Vagina (tissue), 2 donors: Measurements from ENCODE around the gene TTC28. TPM values are rescaled to one million over a fixed set of nuclear protein-coding genes. Genes with fewer than 3 reads are reported as not detected.

Source experiments
- DNase-seq, 2 donors: peaks; one replicate each; pipeline ENCODE4 v3.0.0-alpha.2; 2017; ENCODE audit errors: extremely low spot score in 2 of 2
- H3K27ac ChIP-seq: fragments of 200-600 bp; sonication (generic); one replicate; pipeline ENCODE4 v1.5.1; 2019
- H3K27me3 ChIP-seq: fragments of 200-600 bp; sonication (generic); one replicate; pipeline ENCODE4 v1.5.1; 2019
- H3K36me3 ChIP-seq, 2 donors: fragments of 200-600 bp; sonication (generic); one replicate each; pipeline ENCODE4 v1.5.1; 2017 to 2019
- H3K4me1 ChIP-seq: fragments of 200-600 bp; sonication (generic); one replicate; pipeline ENCODE4 v1.5.1; 2019
- H3K4me3 ChIP-seq, 2 donors: fragments of 200-600 bp; sonication (generic); 1 replicate in 1 of 2; 2 replicates in 1 of 2; pipeline ENCODE4 v1.5.1; 2016 to 2019
- H3K9me3 ChIP-seq: fragments of 200-600 bp; sonication (generic); one replicate; pipeline ENCODE4 v1.5.1; 2019
- POLR2A ChIP-seq, 2 donors: fragments of 450-650 bp; IDR thresholded peaks; one replicate each; pipeline ENCODE4 v1.6.1; 2017; ENCODE audit warnings: antibody characterized with exemption in 2 of 2, mild to moderate bottlenecking in 2 of 2, moderate library complexity in 2 of 2
- POLR2AphosphoS5 ChIP-seq, 2 donors: sonication (generic); formaldehyde crosslinking; IDR thresholded peaks; one replicate each; pipeline ENCODE4 v1.9.0; 2017; ENCODE audit warnings: antibody characterized with exemption in 2 of 2, mild to moderate bottlenecking in 2 of 2, low read depth in 1 of 2; ENCODE audit not compliant: insufficient read depth in 1 of 2
- intact Hi-C: fragments of 100-400 bp; cut with DNase I; formaldehyde crosslinking; loops from one replicate; pipeline ENCODE4 v1.15.1; 2023
- total RNA-seq: library from RNA; depleted of rRNA; stranded (reverse); fragments of >200 nt; gene quantifications from one replicate; pipeline ENCODE4 v1.2.3, GENCODE V29; 2016
- TF ChIP-seq, protein P1 (sequence below), 3 experiments: fragments of 450-650 bp in 2 of 3; fragments of 200-600 bp in 1 of 3; sonication (generic) in 1 of 3; IDR thresholded peaks; one replicate each; pipeline ENCODE4 v1.5.1; 2017 to 2019; ENCODE audit warnings: antibody characterized with exemption in 3 of 3, mild to moderate bottlenecking in 2 of 3, moderate library complexity in 2 of 3

Gene TTC28
- total RNA-seq, 1 donor from 2014 or later: 41.7 TPM

GRCh38 chr22:28014211-28015045 lies 665.2 kb downstream of the TTC28 start:
- no peaks in the 10 kb centered on the region for H3K36me3 ChIP-seq
- no peak overlapping the region for H3K4me3 ChIP-seq
- no peaks in the 10 kb centered on the region for H3K9me3 ChIP-seq
- intact Hi-C loops: no loop called here
- no peak for DNase-seq
- no peaks in the 10 kb centered on the region for H3K27me3 ChIP-seq
- peaks cover 11% of the 10 kb centered on the region for H3K4me1 ChIP-seq
- H3K27ac ChIP-seq: no peak overlapping the region
- TF ChIP-seq POLR2A (IDR thresholded peaks at IDR 0.05) (no peak), POLR2AphosphoS5 (IDR thresholded peaks at IDR 0.05; ENCODE audit: insufficient read depth in 1 of 2, low read depth in 1 of 2) (no peak)
- TF ChIP-seq, protein P1, sequence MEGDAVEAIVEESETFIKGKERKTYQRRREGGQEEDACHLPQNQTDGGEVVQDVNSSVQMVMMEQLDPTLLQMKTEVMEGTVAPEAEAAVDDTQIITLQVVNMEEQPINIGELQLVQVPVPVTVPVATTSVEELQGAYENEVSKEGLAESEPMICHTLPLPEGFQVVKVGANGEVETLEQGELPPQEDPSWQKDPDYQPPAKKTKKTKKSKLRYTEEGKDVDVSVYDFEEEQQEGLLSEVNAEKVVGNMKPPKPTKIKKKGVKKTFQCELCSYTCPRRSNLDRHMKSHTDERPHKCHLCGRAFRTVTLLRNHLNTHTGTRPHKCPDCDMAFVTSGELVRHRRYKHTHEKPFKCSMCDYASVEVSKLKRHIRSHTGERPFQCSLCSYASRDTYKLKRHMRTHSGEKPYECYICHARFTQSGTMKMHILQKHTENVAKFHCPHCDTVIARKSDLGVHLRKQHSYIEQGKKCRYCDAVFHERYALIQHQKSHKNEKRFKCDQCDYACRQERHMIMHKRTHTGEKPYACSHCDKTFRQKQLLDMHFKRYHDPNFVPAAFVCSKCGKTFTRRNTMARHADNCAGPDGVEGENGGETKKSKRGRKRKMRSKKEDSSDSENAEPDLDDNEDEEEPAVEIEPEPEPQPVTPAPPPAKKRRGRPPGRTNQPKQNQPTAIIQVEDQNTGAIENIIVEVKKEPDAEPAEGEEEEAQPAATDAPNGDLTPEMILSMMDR (IDR thresholded peaks at IDR 0.05): no peak

GRCh38 chr22:28013611-28014010 lies 666.0 kb downstream of the TTC28 start:
- TF ChIP-seq, protein P1 (IDR thresholded peaks at IDR 0.05): no peak
- TF ChIP-seq POLR2AphosphoS5 (IDR thresholded peaks at IDR 0.05; ENCODE audit: insufficient read depth in 1 of 2, low read depth in 1 of 2) (no peak), POLR2A (IDR thresholded peaks at IDR 0.05) (no peak)
- Histone ChIP-seq H3K4me3 (no peak overlapping the region), H3K27me3 (no peaks in the 10 kb centered on the region), H3K9me3 (no peaks in the 10 kb centered on the region), H3K27ac (no peak overlapping the region), H3K36me3 (no peaks in the 10 kb centered on the region), H3K4me1 (peaks cover 17% of the 10 kb centered on the region)
- intact Hi-C loops: no loop called here
- DNase-seq: no peak

GRCh38 chr22:28012832-28013460 lies 666.7 kb downstream of the TTC28 start:
- no peak for DNase-seq
- no peaks in the 10 kb centered on the region for H3K9me3 ChIP-seq
- intact Hi-C loops: no loop called here
- no peaks in the 10 kb centered on the region for H3K36me3 ChIP-seq
- H3K4me3 ChIP-seq: no peak overlapping the region
- no peaks in the 10 kb centered on the region for H3K27me3 ChIP-seq
- TF ChIP-seq POLR2AphosphoS5 (IDR thresholded peaks at IDR 0.05; ENCODE audit: insufficient read depth in 1 of 2, low read depth in 1 of 2): peak; percentile 32 to 70
- TF ChIP-seq, protein P1 (IDR thresholded peaks at IDR 0.05): no peak
- H3K27ac ChIP-seq: no peak overlapping the region
- peaks cover 19% of the 10 kb centered on the region for H3K4me1 ChIP-seq

- no peaks in the 10 kb centered on the region for H3K9me3 ChIP-seq
- DNase-seq: no peak
- intact Hi-C loops: loop anchor here (5.0 to 10.0 kb wide), 2 partner anchors 95 to 1252 kb away; partner anchors contain the start of gene PITPNB
- H3K4me1 ChIP-seq: peaks cover 12% of the 10 kb centered on the region
- no peak overlapping the region for H3K27ac ChIP-seq
- H3K27me3 ChIP-seq: no peaks in the 10 kb centered on the region
- no peak overlapping the region for H3K4me3 ChIP-seq
- TF ChIP-seq POLR2AphosphoS5 (IDR thresholded peaks at IDR 0.05; ENCODE audit: insufficient read depth in 1 of 2, low read depth in 1 of 2): peak; percentile 18 to 46
- TF ChIP-seq, protein P1 (IDR thresholded peaks at IDR 0.05): peak; percentile 70 to 90 (median 85)
- TF ChIP-seq POLR2A (IDR thresholded peaks at IDR 0.05): no peak
- H3K36me3 ChIP-seq: no peaks in the 10 kb centered on the region
These were observed 670.3 kb downstream of the TTC28 start for GRCh38 chr22:28009272-28009827.
